ENCODE data around the gene BACE1-AS.

GRCh38 chr11:117302228-117302627, 11.1 kb downstream of the BACE1-AS start:
- TF ChIP-seq CTCF (IDR thresholded peaks at IDR 0.05; ENCODE audit: insufficient read depth, low read depth, low read length) (no peak), EZH2 (IDR thresholded peaks at IDR 0.05; ENCODE audit: insufficient read depth, low read length) (no peak)

Measured in astrocyte (in vitro differentiated cells and primary cell).